Tibial artery (tissue), 4 donors: ENCODE measurements around the gene GOLGA2.

Experiments
- DNase-seq, 2 donors: peaks; one replicate each; pipeline ENCODE4 v3.0.0-alpha.2; 2019
- H3K27ac ChIP-seq, 2 donors: fragments of 200-600 bp; sonication (generic) in 1 of 2; 1 replicate in 1 of 2; 2 replicates in 1 of 2; pipeline ENCODE4 v1.5.1; 2018 to 2019; ENCODE audit warnings: mild to moderate bottlenecking in 1 of 2
- H3K27me3 ChIP-seq, 2 donors: fragments of 200-600 bp; sonication (generic) in 1 of 2; one replicate each; pipeline versions ENCODE4 v1.5.1 to v1.6.0; 2016 to 2019
- H3K36me3 ChIP-seq, 3 donors: fragments of 200-600 bp; sonication (generic) in 2 of 3; one replicate each; pipeline ENCODE4 v1.5.1; 2016 to 2019; ENCODE audit warnings: mild to moderate bottlenecking in 2 of 3
- H3K4me1 ChIP-seq, 4 donors: fragments of 200-600 bp; sonication (generic) in 2 of 4; 1 replicate in 3 of 4; 2 replicates in 1 of 4; pipeline ENCODE4 v1.5.1; 2016 to 2019
- H3K4me3 ChIP-seq, 2 donors: fragments of 200-600 bp; sonication (generic) in 1 of 2; 1 replicate in 1 of 2; 2 replicates in 1 of 2; pipeline ENCODE4 v1.5.1; 2018 to 2019; ENCODE audit warnings: mild to moderate bottlenecking in 2 of 2
- H3K9me3 ChIP-seq, 3 donors: fragments of 200-600 bp; sonication (generic) in 1 of 3; one replicate each; pipeline ENCODE4 v1.5.1; 2016 to 2019
- CTCF ChIP-seq, 2 experiments: fragments of 200-600 bp in 1 of 2; fragments of 450-650 bp in 1 of 2; IDR thresholded peaks; one replicate each; pipeline ENCODE4 v1.5.1; 2017 to 2019; ENCODE audit warnings: antibody characterized with exemption in 2 of 2, mild to moderate bottlenecking in 1 of 2, moderate library complexity in 1 of 2
- intact Hi-C: fragments of 100-400 bp; cut with DNase I; formaldehyde crosslinking; loops from one replicate; pipeline ENCODE4 v1.15.0; 2023; ENCODE audit warnings: low total_unique reads

GOLGA2 gene

DNA sequence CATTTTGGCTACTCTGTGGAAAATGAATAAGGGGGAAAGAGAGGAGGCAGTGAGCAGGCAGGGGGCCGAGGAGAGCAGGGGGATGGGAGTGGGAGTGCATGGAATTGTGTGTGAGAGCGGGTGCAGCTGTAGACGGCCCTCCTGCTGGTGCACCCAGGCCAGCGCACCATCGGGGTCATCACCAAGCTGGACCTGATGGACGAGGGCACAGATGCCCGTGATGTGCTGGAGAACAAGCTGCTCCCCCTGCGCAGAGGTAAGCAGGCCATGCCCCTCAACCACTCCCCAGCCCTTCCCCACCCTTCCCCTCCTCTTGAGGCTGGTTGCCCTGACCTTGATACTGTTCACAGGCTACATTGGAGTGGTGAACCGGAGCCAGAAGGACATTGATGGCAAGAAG lies 56.0 kb downstream of the GOLGA2 start:
- no peak overlapping the region for H3K4me3 ChIP-seq
- no peak overlapping the region for H3K27ac ChIP-seq
- no peaks in the 10 kb centered on the region for H3K36me3 ChIP-seq
- no peak for TF ChIP-seq CTCF (IDR thresholded peaks at IDR 0.05)
- peaks cover 0 to 13% (median 11%) of the 10 kb centered on the region in 4 donors for H3K4me1 ChIP-seq
- no peak for DNase-seq
- intact Hi-C loops = no loop called here
- no peaks in the 10 kb centered on the region for H3K9me3 ChIP-seq
- no peaks in the 10 kb centered on the region for H3K27me3 ChIP-seq

DNA sequence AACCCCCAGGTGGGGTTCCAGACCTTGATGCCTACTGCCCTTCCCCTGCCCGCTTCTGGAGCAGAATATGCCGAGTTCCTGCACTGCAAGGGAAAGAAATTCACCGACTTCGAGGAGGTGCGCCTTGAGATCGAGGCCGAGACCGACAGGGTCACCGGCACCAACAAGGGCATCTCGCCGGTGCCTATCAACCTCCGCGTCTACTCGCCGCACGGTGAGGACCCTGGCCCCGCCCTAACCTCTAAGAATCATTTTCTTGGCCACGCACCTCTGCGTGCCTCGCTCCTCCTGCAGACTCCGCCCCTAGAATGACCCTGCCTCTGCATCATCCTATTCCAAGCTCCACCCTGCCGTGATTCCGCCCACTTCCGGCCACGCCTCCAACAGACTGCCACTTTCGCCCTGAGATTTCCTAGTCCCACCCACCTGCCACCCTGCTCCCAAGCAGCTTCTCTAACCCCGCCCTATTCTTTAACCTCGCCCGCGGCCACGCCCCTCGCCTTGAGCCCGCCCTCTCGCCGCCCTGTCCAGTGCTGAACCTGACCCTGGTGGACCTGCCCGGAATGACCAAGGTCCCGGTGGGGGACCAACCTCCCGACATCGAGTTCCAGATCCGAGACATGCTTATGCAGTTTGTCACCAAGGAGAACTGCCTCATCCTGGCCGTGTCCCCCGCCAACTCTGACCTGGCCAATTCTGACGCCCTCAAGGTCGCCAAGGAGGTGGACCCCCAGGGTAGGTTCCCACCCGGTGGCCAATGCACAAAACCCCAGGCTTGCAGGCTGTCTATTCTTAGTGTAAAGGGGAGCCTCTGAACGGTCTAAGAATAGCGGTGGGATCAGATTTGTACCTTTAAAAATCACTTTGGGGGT lies 57.1 kb downstream of the GOLGA2 start:
- intact Hi-C loops = no loop called here
- H3K4me3 ChIP-seq = peak overlapping the region; percentile 23 to 41
- H3K27ac ChIP-seq = no peak overlapping the region
- no peaks in the 10 kb centered on the region for H3K9me3 ChIP-seq
- peaks cover 0 to 13% (median 11%) of the 10 kb centered on the region in 4 donors for H3K4me1 ChIP-seq
- H3K36me3 ChIP-seq = no peaks in the 10 kb centered on the region
- peaks cover 0 to 8% of the 10 kb centered on the region in 2 donors for H3K27me3 ChIP-seq
- TF ChIP-seq CTCF (IDR thresholded peaks at IDR 0.05) = no peak
- peak; percentile 93 to 94 for DNase-seq

DNA sequence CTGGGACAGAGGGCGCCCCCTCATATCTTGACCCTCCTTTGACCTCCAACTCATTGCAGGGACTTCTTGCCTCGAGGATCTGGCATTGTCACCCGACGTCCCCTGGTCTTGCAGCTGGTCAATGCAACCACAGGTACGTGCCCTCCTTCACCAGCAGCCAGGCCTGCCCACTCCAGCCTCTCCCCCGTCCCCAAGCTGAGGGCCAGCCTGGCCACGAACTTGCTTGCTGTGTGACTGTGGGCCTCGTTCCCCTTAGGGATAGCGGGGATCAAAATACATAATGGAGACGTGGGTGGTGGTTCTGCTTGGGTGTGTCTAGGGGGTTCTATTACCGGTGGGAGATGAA lies 57.7 kb downstream of the GOLGA2 start:
- Histone ChIP-seq H3K9me3 (no peaks in the 10 kb centered on the region), H3K4me3 (peak overlapping the region; percentile 23 to 41), H3K4me1 (peaks cover 0 to 13% (median 11%) of the 10 kb centered on the region in 4 donors), H3K27me3 (peaks cover 0 to 10% of the 10 kb centered on the region in 2 donors), H3K36me3 (no peaks in the 10 kb centered on the region), H3K27ac (no peak overlapping the region)
- TF ChIP-seq CTCF (IDR thresholded peaks at IDR 0.05) = no peak
- no peak for DNase-seq
- intact Hi-C loops = no loop called here

DNA sequence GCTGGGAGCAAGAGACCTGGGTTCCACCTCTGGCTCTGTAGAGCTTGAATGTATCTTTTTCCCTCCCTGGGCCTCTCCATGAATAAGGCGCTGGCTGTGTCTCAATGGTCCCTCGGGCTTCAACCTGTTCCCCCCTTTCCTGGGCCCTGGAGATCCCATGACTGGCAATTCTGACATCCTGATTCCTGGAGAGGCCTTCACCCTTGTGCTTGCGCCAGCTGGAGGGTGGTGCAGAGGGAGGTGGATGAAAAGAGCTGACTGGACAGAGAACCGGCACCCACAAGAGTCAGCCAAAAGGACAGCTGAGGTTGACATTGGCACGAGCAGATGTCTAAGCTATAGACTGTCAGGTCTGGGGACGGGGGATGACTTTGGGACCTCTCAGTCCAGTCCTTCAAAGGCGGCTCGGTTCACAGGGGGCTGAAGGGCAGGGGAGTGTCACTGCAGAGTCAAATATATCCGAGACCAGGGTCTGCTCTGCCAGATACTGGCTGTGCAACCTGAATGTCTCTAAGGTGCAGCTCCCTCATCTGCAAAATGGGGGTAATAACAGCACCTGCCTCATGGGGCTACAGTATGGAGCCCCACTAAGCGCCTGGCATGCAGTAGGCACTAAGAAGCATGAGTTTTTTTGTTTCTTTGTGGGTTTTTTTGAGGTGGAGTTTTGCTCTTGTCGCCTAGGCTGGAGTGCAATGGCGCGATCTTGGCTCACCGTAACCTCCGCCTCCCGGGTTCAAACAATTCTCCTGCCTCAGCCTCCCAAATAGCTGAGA lies 58.8 kb downstream of the GOLGA2 start:
- Histone ChIP-seq H3K36me3 (no peaks in the 10 kb centered on the region), H3K9me3 (no peaks in the 10 kb centered on the region), H3K4me3 (no peak overlapping the region), H3K27me3 (peaks cover 0 to 15% of the 10 kb centered on the region in 2 donors), H3K4me1 (peaks cover 0 to 13% (median 11%) of the 10 kb centered on the region in 4 donors), H3K27ac (peak overlapping the region in 1 of 2 donors; percentile 51)
- no peak for DNase-seq
- no peak for TF ChIP-seq CTCF (IDR thresholded peaks at IDR 0.05)
- intact Hi-C loops = no loop called here

- DNase-seq = peak; percentile 74 to 81
- Histone ChIP-seq H3K36me3 (no peaks in the 10 kb centered on the region), H3K27me3 (peaks cover 0 to 18% of the 10 kb centered on the region in 2 donors), H3K9me3 (no peaks in the 10 kb centered on the region), H3K4me3 (no peak overlapping the region), H3K27ac (peak overlapping the region; percentile 31 to 51), H3K4me1 (peaks cover 0 to 13% (median 11%) of the 10 kb centered on the region in 4 donors)
- no peak for TF ChIP-seq CTCF (IDR thresholded peaks at IDR 0.05)
- intact Hi-C loops = no loop called here
Measured at GRCh38 chr9:128215491-128216409, 60.1 kb downstream of the GOLGA2 start.
